Measurements from ENCODE around the gene GPR26.

Gene GPR26

GRCh38 chr10:123648595-123648994, 17.6 kb upstream of the GPR26 start:
- no peak for DNase-seq (ENCODE audit: low read depth in 3 of 3)

DNA sequence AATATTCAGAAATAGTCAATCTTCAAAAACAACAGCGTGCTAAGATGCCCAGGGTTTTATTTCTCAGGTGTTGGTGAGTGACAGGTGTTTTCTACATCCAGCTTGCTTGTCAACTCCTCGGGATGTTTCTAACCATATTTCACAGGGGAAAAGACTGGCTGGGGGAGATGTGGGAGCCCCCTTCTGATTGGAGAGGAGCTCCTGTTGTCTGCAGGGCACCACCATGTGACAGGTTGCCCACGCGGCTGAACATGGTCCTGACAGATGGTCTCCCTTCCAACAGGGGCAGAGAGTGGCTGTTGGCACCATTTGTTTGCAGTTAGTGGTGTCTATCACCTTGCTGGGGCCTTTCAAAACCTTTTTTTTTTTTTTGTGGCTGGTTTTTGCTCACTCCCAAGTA, 16.5 kb upstream of the GPR26 start:
- no peak for DNase-seq (ENCODE audit: low read depth in 3 of 3)

- DNase-seq (ENCODE audit: low read depth in 3 of 3) = no peak
These were observed 14.6 kb upstream of the GPR26 start for GRCh38 chr10:123651421-123652047.

- DNase-seq (ENCODE audit: low read depth in 3 of 3) = no peak
These were observed 10.4 kb upstream of the GPR26 start for GRCh38 chr10:123655751-123656150.

DNA sequence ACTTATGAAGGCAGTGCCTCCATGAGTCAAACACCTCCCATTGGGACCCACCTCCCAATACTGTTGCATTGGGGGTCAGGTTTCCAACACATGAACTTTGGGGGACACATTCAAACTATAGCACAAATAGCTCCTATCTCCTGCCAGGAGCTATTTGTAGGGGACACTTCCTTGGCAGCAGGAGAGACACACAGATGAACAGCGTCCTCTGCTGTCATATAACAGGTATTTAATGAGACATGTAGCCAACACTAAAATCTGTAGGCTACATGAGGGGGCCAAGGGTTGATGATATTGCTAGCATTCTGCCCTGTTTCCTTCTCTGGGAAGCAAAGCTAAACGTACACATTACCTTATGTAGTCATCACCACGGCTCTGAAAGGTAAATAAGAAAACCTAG, 2.6 kb upstream of the GPR26 start:
- no peak for DNase-seq (ENCODE audit: low read depth in 3 of 3)

DNA sequence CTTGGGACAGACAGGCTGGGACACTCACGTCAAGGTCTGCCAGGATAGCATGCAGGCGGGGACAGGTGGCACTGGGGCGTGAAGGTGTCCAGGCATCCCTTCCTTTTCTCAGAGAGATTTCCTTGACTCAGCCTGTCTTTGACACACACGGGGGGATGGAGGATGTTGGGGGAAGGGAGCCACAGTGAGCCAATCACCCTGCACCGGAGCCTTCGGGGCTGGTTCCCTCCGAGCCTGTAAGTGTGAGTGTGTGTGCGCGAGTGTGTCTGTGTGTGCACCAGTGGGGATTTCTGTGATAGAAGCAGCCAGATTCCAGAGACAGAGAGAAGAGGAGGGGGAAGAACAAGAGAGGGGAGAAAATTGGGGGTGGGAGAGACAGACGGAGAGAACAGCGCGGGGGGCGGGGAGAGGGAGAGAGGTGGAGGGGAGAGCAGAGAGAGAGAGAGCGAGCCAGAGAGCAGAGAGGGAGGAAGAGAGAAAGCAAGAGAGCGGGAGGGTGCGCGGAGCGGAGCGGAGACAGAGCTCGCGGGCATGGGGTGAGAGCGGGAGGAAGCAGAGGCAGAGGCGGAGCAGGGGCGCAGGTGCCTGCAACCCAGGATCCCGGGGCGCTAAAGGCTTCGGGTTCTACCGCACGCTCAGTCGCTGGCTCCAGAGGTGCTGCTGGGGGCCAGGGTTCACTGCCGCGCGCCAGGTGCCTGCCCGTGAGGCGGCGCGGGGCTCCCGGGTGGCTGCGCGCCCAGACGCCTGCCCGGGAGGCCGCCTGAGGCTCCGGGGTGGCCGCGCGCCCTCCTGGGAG, 466 bp upstream of the GPR26 start:
- DNase-seq (ENCODE audit: low read depth in 3 of 3) = no peak

DNA sequence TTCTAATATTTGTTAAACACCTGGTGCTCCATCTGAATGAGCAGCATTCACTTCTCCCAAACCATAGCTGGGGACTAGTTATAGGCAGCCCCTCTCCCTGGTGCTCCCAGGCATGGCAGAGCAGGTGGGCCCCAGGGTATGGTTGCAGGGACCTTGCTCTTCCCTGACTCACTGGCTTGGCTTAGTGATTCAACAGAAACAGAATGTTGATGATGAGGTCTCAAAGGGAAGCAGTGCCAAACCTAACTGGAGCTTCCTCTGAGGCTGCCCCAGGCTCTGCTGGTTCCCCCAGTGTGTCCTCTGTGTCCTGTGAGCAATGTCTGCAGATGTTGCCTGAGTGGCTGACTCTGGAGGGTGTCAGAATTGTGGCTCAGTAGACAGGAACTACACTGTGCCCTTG, 3.7 kb downstream of the GPR26 start:
- DNase-seq (ENCODE audit: low read depth in 3 of 3) = no peak

DNA sequence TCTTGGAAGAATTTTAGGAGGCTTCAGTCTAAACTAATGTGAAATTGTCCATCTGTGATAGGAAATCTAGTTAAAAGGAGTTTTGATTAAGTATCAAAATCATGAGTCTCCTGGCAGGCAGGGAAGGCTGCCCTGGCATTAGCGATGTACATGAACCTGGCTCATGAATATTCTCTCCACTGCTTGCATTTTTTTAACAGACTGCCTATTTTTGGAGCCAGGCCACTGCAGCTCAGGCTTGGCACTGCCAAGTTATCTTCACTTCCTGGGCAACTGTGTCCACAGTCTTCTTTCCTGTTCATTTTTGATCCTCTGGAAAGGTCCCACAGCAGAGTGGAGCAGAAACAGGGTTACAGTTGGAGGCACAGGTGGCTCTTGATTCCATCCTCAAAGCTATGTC, 7.0 kb downstream of the GPR26 start:
- no peak for DNase-seq (ENCODE audit: low read depth in 3 of 3)

GRCh38 chr10:123674741-123675140, 8.6 kb downstream of the GPR26 start:
- no peak for DNase-seq (ENCODE audit: low read depth in 3 of 3)

DNA sequence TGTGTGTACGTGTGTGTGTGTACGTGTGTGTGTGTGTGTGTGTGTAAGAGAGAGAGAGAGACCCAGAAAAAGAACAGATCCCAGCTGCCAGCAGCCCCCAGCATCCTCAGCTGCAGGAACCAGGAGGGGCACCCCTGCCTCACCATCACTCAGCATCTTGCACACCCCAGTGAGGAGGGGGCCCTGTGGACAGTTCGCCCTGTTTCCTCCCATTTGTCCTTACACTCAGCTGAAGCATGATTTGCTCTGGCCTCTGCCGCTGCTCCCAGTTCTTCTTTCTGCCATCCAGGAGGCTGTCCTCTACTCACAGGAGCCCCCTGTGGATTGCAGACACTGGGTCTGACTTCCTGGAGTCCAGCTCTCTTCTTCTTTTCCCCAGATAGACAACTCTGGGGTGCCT, 9.7 kb downstream of the GPR26 start:
- DNase-seq (ENCODE audit: low read depth in 3 of 3) = no peak

DNA sequence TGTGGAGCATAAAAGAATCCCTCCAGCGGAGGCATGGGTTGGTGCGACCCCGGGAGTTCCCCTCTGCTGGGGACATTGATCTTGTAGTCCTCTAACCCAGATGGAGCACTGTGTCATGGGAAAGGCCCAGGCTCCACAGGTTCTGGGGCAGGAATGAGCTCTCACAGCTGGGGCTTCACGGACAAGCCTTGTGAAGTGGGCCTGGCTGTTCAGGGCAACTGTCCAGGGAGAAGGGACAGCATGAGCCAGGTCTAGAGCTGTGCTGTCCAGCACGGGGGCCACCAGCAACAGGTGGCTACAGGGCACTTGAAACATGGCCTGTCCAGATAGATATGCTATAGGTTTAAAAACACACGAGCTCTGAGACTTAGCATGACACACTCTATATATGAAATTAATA, 11.4 kb downstream of the GPR26 start:
- DNase-seq (ENCODE audit: low read depth in 3 of 3) = no peak

GRCh38 chr10:123678376-123678775, 12.2 kb downstream of the GPR26 start:
- DNase-seq (ENCODE audit: low read depth in 3 of 3) = no peak

GRCh38 chr10:123681285-123681684, 15.1 kb downstream of the GPR26 start:
- no peak for DNase-seq (ENCODE audit: low read depth in 3 of 3)

DNA sequence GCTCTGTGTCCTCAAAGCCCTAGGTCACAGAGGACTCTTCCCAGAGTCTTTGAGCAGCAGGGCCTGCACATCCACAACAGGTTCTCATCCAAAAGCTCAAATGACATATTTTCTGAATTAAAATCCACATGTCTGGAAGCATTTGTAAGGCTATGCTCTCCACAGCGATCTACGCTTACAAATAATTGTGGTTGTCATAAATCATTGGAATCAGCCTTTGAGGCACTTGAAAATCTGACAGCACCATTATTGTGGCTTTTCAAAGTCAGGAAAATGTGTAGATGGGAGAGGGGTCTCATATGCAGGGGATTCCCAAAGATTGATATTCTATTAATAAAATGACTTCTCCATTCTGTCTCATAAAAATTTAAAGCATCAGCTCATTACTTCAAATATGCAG, 16.3 kb downstream of the GPR26 start:
- no peak for DNase-seq (ENCODE audit: low read depth in 3 of 3)

- DNase-seq (ENCODE audit: low read depth in 3 of 3) = no peak
These were observed 17.3 kb downstream of the GPR26 start for GRCh38 chr10:123683459-123683858.

- no peak for DNase-seq (ENCODE audit: low read depth in 3 of 3)
These were observed 17.7 kb downstream of the GPR26 start for GRCh38 chr10:123683865-123684264.

DNA sequence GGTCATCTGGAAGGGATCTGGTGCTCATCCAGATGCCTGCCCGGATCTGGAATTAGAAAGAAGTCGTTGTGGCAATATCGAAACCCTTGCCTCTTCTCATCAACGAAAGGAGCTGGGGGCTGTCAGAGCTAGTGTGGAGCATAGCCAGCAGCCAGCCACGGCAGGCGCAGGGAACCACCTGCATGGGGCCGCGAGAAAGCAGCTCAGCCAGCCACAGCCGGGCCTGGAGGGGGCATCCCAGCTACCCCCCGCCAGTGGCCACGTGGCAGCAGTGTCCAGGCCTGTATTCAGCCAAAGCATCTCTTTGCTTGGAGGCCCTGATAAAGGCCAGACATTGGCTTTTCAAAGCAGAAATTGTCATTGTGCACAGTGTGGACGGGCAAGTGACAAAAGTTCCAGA, 19.1 kb downstream of the GPR26 start:
- DNase-seq (ENCODE audit: low read depth in 3 of 3) = no peak

GRCh38 chr10:123687758-123688157, 21.6 kb downstream of the GPR26 start:
- no peak for DNase-seq (ENCODE audit: low read depth in 3 of 3)

- DNase-seq (ENCODE audit: low read depth in 3 of 3) = no peak
These were observed 23.7 kb downstream of the GPR26 start for GRCh38 chr10:123689880-123690279.

DNA sequence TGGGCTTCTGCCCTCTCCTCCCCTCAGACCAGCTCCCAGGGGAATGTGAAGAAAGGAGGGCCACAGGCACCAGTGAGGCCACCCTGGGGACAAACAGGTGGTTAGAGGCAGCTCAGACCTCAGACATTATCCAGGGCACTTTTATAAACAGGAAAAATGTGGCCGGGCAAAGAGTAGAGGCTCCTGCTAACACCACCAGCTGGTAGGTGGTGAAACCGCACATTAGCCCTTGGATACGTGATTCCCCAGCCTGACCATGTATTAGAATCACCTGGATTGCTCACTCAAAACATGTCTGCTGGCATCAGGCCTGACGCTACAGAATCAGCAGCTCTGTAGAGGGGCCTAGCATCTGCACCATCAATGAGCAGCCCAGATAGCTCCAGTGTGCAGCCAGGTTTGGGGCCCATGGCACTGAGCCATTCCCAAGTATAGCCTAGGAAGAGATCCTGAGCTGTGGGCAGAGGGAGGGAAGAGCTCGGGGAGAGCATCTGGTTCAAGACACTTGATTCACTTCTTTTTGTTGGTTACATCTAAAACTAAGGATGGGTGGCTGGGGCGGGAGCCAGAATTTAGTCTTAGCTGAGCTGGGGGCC, 37.1 kb downstream of the GPR26 start:
- DNase-seq (ENCODE audit: low read depth in 3 of 3) = no peak

- no peak for DNase-seq (ENCODE audit: low read depth in 3 of 3)
These were observed 37.9 kb downstream of the GPR26 start for GRCh38 chr10:123704076-123704475.

DNA sequence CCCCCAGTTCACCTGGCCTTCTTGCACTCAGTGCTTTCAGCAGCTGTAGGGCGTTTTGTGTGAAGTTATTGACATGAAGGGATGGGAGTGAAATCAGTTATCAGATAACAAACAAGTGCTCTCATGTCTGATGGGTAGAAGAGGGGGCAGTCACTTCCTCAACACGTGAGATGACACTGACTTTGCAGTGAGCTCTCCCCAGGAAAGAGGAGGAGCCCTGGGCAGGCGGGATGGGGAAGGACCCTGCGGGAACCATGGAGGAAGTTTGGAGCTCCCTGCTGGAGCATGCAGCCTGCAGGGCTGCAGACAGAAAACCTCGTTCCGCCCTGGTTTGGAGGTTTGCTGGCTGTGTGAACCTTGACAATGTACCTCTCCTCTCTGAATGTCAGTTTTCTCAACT, 38.7 kb downstream of the GPR26 start:
- no peak for DNase-seq (ENCODE audit: low read depth in 3 of 3)

- no peak for DNase-seq (ENCODE audit: low read depth in 3 of 3)
These were observed 40.1 kb downstream of the GPR26 start for GRCh38 chr10:123706236-123706635.

All from stimulated activated CD4-positive, alpha-beta T cell treated with anti-CD3 and anti-CD28 coated beads, TNF-alpha, amount 100 ng/mL, for 4 hours (primary cell).